Neutrophil (primary cell): ENCODE results near the gene FZD1.

Experiments used
- H3K27ac ChIP-seq: fragments of 200-600 bp; sonication (generic); 2 replicates; pipeline ENCODE4 v1.5.1; 2016; ENCODE audit warnings: mild to moderate bottlenecking, moderate library complexity
- H3K27me3 ChIP-seq: fragments of 200-600 bp; sonication (generic); 2 replicates; pipeline ENCODE4 v1.6.0; 2016; ENCODE audit warnings: mild to moderate bottlenecking
- H3K36me3 ChIP-seq: fragments of 200-600 bp; sonication (generic); 2 replicates; pipeline ENCODE4 v1.5.1; 2017
- H3K4me1 ChIP-seq, 2 experiments: fragments of 200-600 bp in 1 of 2; sonication (generic) in 1 of 2; 1 replicate in 1 of 2; 2 replicates in 1 of 2; pipeline versions ENCODE4 v1.5.1 to v1.6.1; 2013 to 2016; ENCODE audit warnings: low read depth in 1 of 2, low read length in 1 of 2, mild to moderate bottlenecking in 1 of 2, moderate library complexity in 1 of 2; ENCODE audit not compliant: control insufficient read depth in 1 of 2, insufficient read depth in 1 of 2
- H3K4me3 ChIP-seq, 2 experiments: fragments of 200-600 bp in 1 of 2; sonication (generic) in 1 of 2; 1 replicate in 1 of 2; 2 replicates in 1 of 2; pipeline ENCODE4 v1.5.1; 2013 to 2016; ENCODE audit warnings: low read depth in 1 of 2, low read length in 1 of 2, mild to moderate bottlenecking in 1 of 2, moderate library complexity in 1 of 2
- H3K9me3 ChIP-seq: fragments of 200-600 bp; sonication (generic); 2 replicates; pipeline ENCODE4 v1.5.1; 2016
- TF ChIP-seq, protein P1 (sequence below): fragments of 200-600 bp; sonication (generic); IDR thresholded peaks from 2 replicates; pipeline ENCODE4 v1.5.1; 2016; ENCODE audit warnings: antibody characterized with exemption

Gene FZD1

DNA sequence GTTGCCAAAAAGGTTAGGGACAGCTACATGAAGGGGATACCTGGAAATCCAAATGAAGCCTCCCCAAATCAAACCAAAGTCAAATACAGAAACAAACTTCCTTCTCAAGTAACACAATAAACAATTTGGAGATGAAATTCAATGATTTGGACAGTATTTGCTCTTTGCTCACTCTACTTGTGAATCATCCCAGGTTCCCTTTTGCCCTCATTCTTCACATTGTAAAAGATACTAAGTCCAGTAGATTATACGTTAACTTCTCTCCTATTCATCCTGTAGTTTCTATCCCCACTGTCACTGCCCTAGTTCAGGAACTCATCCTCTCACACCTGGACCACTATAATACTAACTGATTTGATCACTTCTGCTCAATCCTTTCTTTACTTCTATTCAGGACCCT lies 28.3 kb downstream of the FZD1 start:
- H3K27ac ChIP-seq: no peak overlapping the region
- no peaks in the 10 kb centered on the region for H3K9me3 ChIP-seq
- TF ChIP-seq, protein P1, sequence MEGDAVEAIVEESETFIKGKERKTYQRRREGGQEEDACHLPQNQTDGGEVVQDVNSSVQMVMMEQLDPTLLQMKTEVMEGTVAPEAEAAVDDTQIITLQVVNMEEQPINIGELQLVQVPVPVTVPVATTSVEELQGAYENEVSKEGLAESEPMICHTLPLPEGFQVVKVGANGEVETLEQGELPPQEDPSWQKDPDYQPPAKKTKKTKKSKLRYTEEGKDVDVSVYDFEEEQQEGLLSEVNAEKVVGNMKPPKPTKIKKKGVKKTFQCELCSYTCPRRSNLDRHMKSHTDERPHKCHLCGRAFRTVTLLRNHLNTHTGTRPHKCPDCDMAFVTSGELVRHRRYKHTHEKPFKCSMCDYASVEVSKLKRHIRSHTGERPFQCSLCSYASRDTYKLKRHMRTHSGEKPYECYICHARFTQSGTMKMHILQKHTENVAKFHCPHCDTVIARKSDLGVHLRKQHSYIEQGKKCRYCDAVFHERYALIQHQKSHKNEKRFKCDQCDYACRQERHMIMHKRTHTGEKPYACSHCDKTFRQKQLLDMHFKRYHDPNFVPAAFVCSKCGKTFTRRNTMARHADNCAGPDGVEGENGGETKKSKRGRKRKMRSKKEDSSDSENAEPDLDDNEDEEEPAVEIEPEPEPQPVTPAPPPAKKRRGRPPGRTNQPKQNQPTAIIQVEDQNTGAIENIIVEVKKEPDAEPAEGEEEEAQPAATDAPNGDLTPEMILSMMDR: no peak
- no peaks in the 10 kb centered on the region for H3K36me3 ChIP-seq
- no peak overlapping the region for H3K4me3 ChIP-seq
- H3K4me1 ChIP-seq: no peaks in the 10 kb centered on the region
- H3K27me3 ChIP-seq: no peaks in the 10 kb centered on the region

DNA sequence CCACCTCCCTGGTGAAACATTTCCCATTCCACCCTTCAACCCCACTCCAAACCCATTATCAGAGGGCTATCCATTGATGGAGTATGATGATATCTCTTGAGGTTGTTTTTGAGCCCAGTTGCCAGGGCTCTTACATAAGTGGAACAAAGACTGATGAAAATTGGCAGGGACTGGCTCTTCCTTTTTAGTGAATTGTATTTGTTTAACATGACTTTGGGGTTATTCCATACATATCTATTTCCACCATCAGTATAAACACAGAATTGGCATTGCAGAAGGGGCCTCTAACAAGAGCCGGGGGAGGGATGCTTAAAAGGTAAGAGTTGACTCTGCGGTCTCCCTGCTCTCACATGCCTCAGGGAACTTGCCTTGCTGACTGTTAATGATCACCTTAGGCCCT lies 28.9 kb downstream of the FZD1 start:
- H3K9me3 ChIP-seq: no peaks in the 10 kb centered on the region
- TF ChIP-seq, protein P1: no peak
- no peaks in the 10 kb centered on the region for H3K36me3 ChIP-seq
- H3K4me1 ChIP-seq: no peaks in the 10 kb centered on the region
- no peak overlapping the region for H3K27ac ChIP-seq
- no peak overlapping the region for H3K4me3 ChIP-seq
- H3K27me3 ChIP-seq: no peaks in the 10 kb centered on the region

DNA sequence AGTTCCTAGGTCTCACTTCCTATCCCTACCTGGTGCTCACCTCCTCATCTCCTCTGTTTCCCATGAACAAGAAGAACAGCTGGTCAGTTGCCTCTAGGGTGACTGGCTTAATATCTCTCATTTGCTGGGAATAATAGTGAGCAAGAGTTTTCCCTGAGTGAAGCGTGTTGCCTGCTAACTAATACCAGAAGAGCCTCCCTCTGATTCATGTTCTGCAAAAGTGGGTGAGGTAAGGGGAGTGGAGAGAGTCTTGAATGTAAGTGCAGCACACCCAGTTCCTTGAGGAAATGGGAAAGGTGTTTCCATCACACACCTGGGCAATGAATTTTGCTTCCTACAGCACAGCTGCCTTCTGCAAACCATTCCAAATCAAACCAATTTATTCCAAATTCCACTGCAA lies 29.6 kb downstream of the FZD1 start:
- Histone ChIP-seq H3K9me3 (no peaks in the 10 kb centered on the region), H3K4me3 (no peak overlapping the region), H3K27me3 (no peaks in the 10 kb centered on the region), H3K4me1 (no peaks in the 10 kb centered on the region), H3K36me3 (no peaks in the 10 kb centered on the region), H3K27ac (no peak overlapping the region)
- TF ChIP-seq, protein P1: no peak

DNA sequence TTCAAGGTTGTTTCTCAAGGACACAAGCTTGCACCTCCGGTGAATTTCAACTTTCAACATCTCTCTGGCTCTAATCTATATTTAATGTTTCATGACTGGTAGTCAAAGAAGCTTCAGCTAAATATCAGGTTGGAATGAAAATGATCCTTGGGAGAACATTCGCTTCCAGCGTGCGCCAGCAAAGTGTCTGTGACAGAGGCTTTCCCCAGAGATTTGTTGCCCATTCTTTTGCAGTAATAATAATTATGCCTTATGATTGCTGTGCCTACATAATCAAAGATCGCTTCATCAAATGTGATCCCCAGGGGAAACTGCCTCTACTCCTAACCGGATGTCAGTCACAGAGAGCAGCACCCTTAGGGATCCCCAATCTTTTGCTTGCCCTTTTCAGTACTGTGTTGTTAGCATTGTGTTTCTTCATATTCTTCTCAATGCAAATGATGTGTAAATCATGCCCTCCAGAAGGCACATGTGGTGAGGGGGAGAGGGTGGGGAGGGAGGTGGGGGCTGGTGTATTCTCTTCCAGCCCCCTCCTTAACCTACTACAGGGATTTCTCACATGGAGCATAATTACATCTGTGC lies 30.5 kb downstream of the FZD1 start:
- Histone ChIP-seq H3K27me3 (no peaks in the 10 kb centered on the region), H3K9me3 (no peaks in the 10 kb centered on the region), H3K36me3 (no peaks in the 10 kb centered on the region), H3K4me3 (no peak overlapping the region), H3K27ac (no peak overlapping the region), H3K4me1 (no peaks in the 10 kb centered on the region)
- TF ChIP-seq, protein P1: no peak

DNA sequence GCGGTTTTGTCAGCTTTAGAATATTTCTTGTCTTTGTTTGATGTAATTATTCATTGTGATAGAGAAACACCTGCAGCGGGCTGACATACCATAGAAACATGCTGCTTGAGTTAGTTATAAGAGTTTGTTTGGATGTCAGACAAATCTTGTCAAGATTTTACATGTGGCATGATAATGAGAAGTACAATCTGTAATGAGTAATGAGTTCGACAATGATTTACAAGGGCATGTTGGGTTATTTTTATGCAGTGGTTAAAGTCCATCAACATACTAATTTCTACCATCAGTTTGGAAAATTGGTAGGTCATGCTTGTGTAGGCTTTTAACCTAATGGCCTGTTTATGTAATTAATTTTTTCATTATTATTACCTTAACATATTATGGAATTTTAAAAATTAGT lies 31.3 kb downstream of the FZD1 start:
- Histone ChIP-seq H3K27ac (no peak overlapping the region), H3K4me3 (no peak overlapping the region), H3K36me3 (no peaks in the 10 kb centered on the region), H3K27me3 (no peaks in the 10 kb centered on the region), H3K4me1 (no peaks in the 10 kb centered on the region), H3K9me3 (no peaks in the 10 kb centered on the region)
- TF ChIP-seq, protein P1: no peak

DNA sequence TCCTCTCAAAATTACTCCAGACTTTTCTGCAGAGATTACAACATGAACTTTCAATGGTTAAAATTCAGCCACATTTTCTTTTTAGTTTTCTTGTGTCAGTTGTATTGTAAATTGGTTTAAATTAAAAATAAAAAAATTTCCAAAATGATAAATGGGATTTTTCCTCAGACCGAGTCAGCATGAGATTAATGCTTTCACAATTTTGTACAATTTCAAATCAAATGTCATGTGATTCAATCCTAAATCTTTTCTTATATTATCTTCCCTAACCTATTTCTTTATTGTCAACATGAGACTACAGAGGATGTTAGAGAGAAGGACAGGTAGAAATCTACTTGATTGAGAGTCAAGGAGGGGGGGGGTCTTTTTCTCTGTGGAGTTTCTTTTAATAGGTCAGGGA lies 33.7 kb downstream of the FZD1 start:
- Histone ChIP-seq H3K36me3 (no peaks in the 10 kb centered on the region), H3K27me3 (no peaks in the 10 kb centered on the region), H3K27ac (no peak overlapping the region), H3K4me1 (no peaks in the 10 kb centered on the region), H3K4me3 (no peak overlapping the region), H3K9me3 (no peaks in the 10 kb centered on the region)
- TF ChIP-seq, protein P1: no peak
